SK-N-MC (cell line): Measurements from ENCODE around the gene BDKRB1.

Experiments used
- DNase-seq: peaks from one replicate; pipeline ENCODE4 v3.0.0-alpha.2; 2011; ENCODE audit warnings: low read depth, low spot score
- H3K27ac ChIP-seq: fragments of 200-600 bp; sonication (generic); 2 replicates; pipeline ENCODE4 v1.5.1; 2016; ENCODE audit warnings: mixed run types
- H3K36me3 ChIP-seq: fragments of 200-600 bp; sonication (generic); 2 replicates; pipeline ENCODE4 v1.6.1; 2017; ENCODE audit warnings: antibody characterized with exemption, low read length, mixed read lengths; ENCODE audit not compliant: insufficient read depth
- H3K4me3 ChIP-seq: fragments of 200-600 bp; sonication (generic); 2 replicates; pipeline ENCODE4 v1.5.1; 2016
- H3K9ac ChIP-seq: fragments of 200-600 bp; sonication (generic); 2 replicates; pipeline ENCODE4 v1.8.0; 2017; ENCODE audit warnings: mixed run types, mixed read lengths; ENCODE audit not compliant: insufficient read length
- H3K9me3 ChIP-seq: fragments of 200-600 bp; sonication (generic); 2 replicates; pipeline ENCODE4 v1.6.1; 2017; ENCODE audit warnings: low read depth, mild to moderate bottlenecking, antibody characterized with exemption, low read length, moderate library complexity, mixed read lengths
- EZH2 ChIP-seq: fragments of 200-600 bp; sonication (generic); IDR thresholded peaks from one replicate; pipeline ENCODE4 v1.6.1; 2017; ENCODE audit warnings: antibody characterized with exemption
- FOXP2 ChIP-seq: optimal IDR thresholded peaks from 2 replicates; pipeline ENCODE3; 2011; ENCODE audit warnings: mild to moderate bottlenecking, moderate library complexity; ENCODE audit not compliant: insufficient read depth; ENCODE audit errors: extremely low read length, control extremely low read depth
- POLR2AphosphoS5 ChIP-seq: IDR thresholded peaks from 2 replicates; pipeline ENCODE4 v1.6.1; 2012; ENCODE audit warnings: mild to moderate bottlenecking, low read depth, low read length, borderline replicate concordance

The BDKRB1 gene

DNA sequence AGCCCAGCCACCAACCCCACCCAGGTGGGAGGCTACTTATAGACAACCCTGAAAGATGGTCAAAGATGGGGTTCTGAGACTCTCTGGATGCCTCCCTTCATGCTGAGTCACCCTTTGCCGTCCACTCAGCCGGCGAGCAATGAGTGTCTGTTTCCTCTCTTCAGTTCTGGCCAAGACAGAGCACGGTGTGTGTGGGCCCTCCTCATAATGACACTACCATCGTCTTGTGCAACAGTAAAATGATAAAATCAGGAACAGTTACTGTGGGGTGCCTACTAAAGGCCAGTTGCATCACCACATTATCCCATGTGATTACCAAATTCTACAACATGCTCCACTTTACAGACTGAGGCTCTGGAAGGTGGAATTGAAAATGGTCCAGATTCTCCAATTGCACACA, 7.0 kb upstream of the BDKRB1 start:
- no peak overlapping the region for H3K9ac ChIP-seq
- DNase-seq = no peak
- H3K4me3 ChIP-seq = no peak overlapping the region
- TF ChIP-seq EZH2 = no peak
- no peak for TF ChIP-seq POLR2AphosphoS5
- no peak for TF ChIP-seq FOXP2
- H3K9me3 ChIP-seq = no peaks in the 10 kb centered on the region
- H3K27ac ChIP-seq = no peak overlapping the region
- H3K36me3 ChIP-seq = no peaks in the 10 kb centered on the region

DNA sequence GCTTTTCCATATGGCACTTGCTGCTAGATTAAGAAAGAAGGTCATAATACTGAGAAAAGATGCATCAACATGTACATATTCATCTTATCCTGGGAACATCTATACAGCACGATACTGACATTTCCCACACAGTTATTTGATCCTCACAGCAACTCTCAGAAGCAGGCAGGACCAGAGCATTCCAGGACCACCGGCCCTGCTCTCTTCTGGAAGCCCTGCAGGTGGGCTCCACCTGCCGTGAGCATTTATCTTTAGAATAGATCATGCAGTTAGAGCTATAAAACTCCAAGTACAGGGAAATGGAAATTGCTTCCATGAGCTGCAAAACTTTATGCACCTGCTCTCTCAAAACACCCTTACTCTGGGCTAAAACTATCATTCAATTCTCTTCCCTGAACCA, 5.5 kb upstream of the BDKRB1 start:
- Histone ChIP-seq H3K4me3 (no peak overlapping the region), H3K9ac (no peak overlapping the region), H3K9me3 (no peaks in the 10 kb centered on the region), H3K36me3 (no peaks in the 10 kb centered on the region), H3K27ac (no peak overlapping the region)
- no peak for DNase-seq
- TF ChIP-seq EZH2 (no peak), FOXP2 (no peak), POLR2AphosphoS5 (no peak)

DNA sequence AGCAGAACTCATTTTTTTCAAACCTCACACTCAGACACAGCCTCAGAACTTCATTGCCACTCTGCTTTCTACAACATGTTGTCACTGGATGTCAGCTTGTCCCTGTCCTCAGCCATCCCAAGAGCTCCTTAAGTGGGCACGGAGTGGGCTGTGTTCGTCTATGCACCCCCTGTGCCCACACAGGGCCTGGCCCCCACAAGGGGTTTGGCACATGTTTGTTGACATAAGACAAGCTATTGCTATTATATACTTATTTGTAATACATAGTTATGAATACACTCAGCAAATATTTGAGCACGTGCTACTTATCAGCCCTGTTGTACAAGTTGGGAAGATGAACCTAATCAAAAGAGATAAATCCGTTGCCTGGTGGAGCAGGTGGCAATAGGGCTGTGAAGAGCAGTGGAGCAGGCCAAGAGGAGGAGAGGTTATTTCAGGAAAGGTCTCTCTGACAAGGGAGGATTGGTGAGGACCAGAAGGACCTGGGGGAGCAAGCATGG, 4.3 kb upstream of the BDKRB1 start:
- H3K9ac ChIP-seq = no peak overlapping the region
- TF ChIP-seq FOXP2 (no peak), EZH2 (no peak), POLR2AphosphoS5 (no peak)
- H3K27ac ChIP-seq = no peak overlapping the region
- no peaks in the 10 kb centered on the region for H3K36me3 ChIP-seq
- H3K4me3 ChIP-seq = no peak overlapping the region
- no peaks in the 10 kb centered on the region for H3K9me3 ChIP-seq
- no peak for DNase-seq

DNA sequence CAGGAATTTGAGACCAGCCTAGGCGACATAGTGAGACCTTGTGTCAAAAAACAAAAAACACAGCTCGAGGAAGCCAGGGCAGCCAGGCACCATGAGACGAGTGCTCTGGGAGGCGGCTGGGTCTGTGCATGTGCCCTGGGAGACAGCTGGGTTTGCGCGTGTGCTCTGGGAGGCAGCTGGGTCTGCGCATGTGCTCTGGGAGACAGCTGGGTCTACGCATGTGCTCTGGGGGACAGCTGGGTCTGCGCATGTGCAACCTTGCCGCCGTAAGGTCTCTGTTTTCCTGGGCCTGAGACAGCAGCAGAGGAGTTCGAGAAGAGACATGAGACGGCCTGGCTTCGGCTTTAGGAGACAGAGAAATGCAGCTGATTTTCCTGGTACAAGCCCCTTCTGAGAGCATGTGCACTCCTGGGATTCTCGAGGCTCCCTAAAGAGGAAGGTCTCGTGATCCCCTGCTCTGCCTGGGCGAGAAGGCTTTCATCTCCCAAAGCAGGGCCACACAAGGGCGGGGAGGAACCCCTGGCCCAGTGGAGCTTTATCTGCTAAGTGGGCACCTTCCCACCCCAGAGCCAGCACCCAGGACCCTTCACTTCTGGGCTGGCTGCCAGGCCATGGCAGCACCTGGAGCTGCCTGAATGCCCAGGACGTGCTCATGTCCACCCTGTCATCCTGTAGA, 3.5 kb upstream of the BDKRB1 start:
- no peak overlapping the region for H3K27ac ChIP-seq
- no peak overlapping the region for H3K9ac ChIP-seq
- H3K36me3 ChIP-seq = no peaks in the 10 kb centered on the region
- TF ChIP-seq FOXP2 = no peak
- TF ChIP-seq POLR2AphosphoS5 = no peak
- TF ChIP-seq EZH2 = no peak
- no peak for DNase-seq
- no peak overlapping the region for H3K4me3 ChIP-seq
- no peaks in the 10 kb centered on the region for H3K9me3 ChIP-seq

DNA sequence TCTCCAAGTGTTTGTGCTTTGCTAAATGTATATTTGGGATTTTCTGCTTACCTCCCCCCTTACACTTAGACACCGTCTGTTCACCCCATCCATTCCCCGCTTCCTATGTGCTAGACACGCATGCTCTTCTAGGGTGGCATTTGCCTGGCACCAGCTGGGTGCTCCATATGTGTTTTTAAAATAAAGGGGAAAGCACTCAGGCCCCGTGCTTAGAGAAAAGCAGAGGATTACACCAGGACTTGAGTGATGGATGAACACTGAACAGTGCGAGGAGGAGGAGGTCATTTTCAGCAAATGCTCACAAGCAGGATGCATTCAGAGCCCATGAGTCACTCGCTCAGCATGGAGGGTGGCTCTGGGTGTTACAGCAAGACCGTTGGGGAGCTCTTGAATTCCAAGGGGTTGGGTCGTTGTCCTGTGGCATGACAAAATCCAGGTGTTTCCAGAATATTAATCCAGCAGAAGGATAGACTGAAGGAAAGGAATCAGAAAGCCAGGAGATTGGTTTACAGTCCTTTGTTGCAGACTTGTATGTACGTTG, 2.9 kb upstream of the BDKRB1 start:
- Histone ChIP-seq H3K4me3 (no peak overlapping the region), H3K9me3 (no peaks in the 10 kb centered on the region), H3K27ac (no peak overlapping the region), H3K9ac (no peak overlapping the region), H3K36me3 (no peaks in the 10 kb centered on the region)
- no peak for DNase-seq
- TF ChIP-seq FOXP2 (no peak), POLR2AphosphoS5 (no peak), EZH2 (no peak)

DNA sequence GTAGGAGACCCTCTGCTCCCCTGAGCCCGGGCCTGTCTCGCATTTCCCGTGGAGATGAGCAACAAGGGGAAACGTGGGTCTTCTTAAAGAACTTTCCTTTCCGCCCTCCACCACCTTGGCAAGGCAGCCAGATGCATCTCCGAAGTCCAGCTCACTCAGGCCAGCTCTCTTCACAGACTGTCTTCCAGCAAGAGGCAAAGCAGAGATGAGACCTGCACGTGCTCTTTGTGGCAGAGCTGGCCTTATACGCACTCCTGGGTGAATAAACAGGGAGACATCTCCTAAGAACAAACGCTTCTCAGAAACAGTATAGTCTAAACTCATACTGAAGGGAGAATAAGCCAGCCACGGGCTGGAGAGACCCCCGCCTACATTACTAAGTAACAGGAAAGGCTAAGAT, 1.3 kb upstream of the BDKRB1 start:
- Histone ChIP-seq H3K9me3 (peaks cover 3% of the 10 kb centered on the region; the same call in 1 of the 2 replicates), H3K9ac (no peak overlapping the region), H3K27ac (no peak overlapping the region), H3K4me3 (no peak overlapping the region), H3K36me3 (no peaks in the 10 kb centered on the region)
- no peak for DNase-seq
- TF ChIP-seq FOXP2 = no peak
- no peak for TF ChIP-seq EZH2
- no peak for TF ChIP-seq POLR2AphosphoS5

DNA sequence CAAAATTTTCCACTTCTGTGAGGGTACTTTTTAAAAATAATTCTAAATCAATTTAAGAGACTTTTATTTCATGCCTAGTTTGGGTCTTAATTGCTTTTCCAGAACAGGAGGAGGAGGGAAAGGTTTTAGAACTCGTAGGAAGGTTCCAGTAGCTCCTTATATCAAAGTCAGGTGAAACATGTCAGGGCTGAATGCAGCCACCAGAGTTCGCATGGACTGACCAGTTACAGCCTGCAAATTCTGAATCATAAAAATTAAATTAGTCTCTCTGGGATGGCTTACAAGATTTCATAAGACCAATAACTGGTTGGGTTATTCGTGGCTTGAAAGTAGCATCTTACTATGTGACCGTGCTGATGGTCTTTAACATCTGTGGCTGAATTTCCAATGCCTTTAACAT, 397 bp downstream of the BDKRB1 start:
- no peak overlapping the region for H3K9ac ChIP-seq
- H3K4me3 ChIP-seq = no peak overlapping the region
- TF ChIP-seq FOXP2 (no peak), POLR2AphosphoS5 (no peak), EZH2 (no peak)
- no peak for DNase-seq
- H3K9me3 ChIP-seq = peaks cover 3% of the 10 kb centered on the region; the same call in 1 of the 2 replicates
- no peaks in the 10 kb centered on the region for H3K36me3 ChIP-seq
- no peak overlapping the region for H3K27ac ChIP-seq

DNA sequence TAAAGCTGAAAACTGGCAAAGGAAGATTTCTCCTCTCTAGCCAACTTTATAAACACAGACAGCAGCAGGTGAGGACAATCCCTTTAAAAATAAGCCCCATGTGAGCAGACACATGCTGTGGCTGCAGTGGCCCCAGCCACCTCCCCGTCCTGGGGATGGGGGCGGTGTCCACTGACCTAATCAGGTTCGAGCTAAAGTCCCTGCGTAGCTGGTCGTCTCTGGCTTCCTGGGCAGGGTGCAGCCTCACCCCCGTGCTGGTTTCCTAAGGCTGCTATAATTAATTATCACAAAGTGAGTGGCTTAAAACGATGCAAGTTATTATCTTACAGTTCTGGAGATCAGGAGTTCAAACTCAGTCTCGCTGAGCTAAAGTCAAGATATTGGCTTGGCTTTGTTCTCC, 1.0 kb downstream of the BDKRB1 start:
- Histone ChIP-seq H3K36me3 (no peaks in the 10 kb centered on the region), H3K4me3 (no peak overlapping the region), H3K27ac (no peak overlapping the region), H3K9ac (no peak overlapping the region), H3K9me3 (peaks cover 3% of the 10 kb centered on the region; the same call in 1 of the 2 replicates)
- TF ChIP-seq EZH2 (no peak), FOXP2 (no peak), POLR2AphosphoS5 (no peak)
- DNase-seq = no peak

DNA sequence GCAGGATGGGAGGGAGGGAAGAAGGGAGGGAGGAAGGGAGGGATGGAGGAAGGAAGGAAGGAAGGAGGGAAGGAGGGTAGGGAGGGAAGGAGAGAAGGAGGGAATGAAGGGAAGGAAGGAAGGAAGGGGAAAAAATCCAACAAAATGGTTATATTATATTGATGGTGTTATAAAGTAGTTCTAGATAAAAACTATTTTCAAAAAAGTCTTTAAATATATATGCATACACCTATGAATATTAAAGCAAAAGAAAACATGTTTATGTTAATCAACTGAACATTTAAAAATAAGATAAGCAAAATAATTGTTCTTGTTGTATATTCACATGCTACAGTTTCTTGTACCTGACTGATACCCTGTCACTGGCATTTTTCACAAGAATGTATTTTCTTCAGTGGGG, 1.9 kb downstream of the BDKRB1 start:
- H3K36me3 ChIP-seq = no peaks in the 10 kb centered on the region
- TF ChIP-seq EZH2 = no peak
- H3K9ac ChIP-seq = no peak overlapping the region
- DNase-seq = no peak
- H3K9me3 ChIP-seq = peaks cover 3% of the 10 kb centered on the region; the same call in 1 of the 2 replicates
- no peak overlapping the region for H3K27ac ChIP-seq
- H3K4me3 ChIP-seq = no peak overlapping the region
